A549 (cell line): ENCODE data around the gene BRD3OS. TPM values are rescaled to one million over a fixed set of nuclear protein-coding genes. Genes with fewer than 3 reads are reported as not detected.

Source experiments
- ATAC-seq, 2 experiments: fragments of 200-7000 bp in 1 of 2; fragments of >200 bp in 1 of 2; cut with Nextera tagmentation in 1 of 2; cut with Tn5 transposase in 1 of 2; 3 replicates each; pipeline versions ENCODE4 v1.8.0 to v1.9.1; 2018 to 2020; ENCODE audit warnings: mild to moderate bottlenecking in 1 of 2, moderate library complexity in 1 of 2
- CTCF ChIA-PET: fragments of 300-600 bp; sonication (Branson Sonifier 250); formaldehyde crosslinking; extraction: SDS; loops from one replicate; lab custom pipeline; 2021; ENCODE audit warnings: antibody characterized with exemption, inconsistent platforms; lab: Yijun Ruan, JAX
- POLR2A ChIA-PET: fragments of 350-600 bp; formaldehyde crosslinking; extraction: SDS; loops from one replicate; lab custom pipeline; 2021; ENCODE audit warnings: antibody characterized with exemption, inconsistent platforms; lab: Yijun Ruan, JAX
- DNase-seq, 2 experiments: peaks; one replicate each; pipeline versions ENCODE4 v3.0.0 to v3.0.0-alpha.2; 2011 to 2016; ENCODE audit warnings: low read depth in 1 of 2, low spot score in 1 of 2
- FAIRE-seq: peaks from 2 replicates; lab custom pipeline; 2011; peaks lifted over from hg19 to GRCh38; lab: Jason Lieb, UNC
- H3K27ac ChIP-seq, 2 experiments: fragments of >200 bp; sonication (Bioruptor Twin); formaldehyde crosslinking; 3 replicates each; pipeline ENCODE4 v1.5.1; 2016 to 2017
- H3K4me1 ChIP-seq: fragments of >200 bp; sonication (Bioruptor Twin); formaldehyde crosslinking; 3 replicates; pipeline ENCODE4 v1.6.1; 2016
- H3K4me2 ChIP-seq: fragments of >200 bp; sonication (Bioruptor Twin); formaldehyde crosslinking; 3 replicates; pipeline ENCODE4 v1.6.1; 2016
- H3K4me3 ChIP-seq: fragments of >200 bp; sonication (Bioruptor Twin); formaldehyde crosslinking; 3 replicates; pipeline ENCODE4 v1.5.1; 2016
- H3K9me3 ChIP-seq: fragments of >200 bp; sonication (Bioruptor Twin); formaldehyde crosslinking; 3 replicates; pipeline ENCODE4 v1.6.1; 2016
- BHLHE40 ChIP-seq: IDR thresholded peaks from 2 replicates; pipeline ENCODE4 v1.6.1; 2012; ENCODE audit warnings: low read depth, low read length, inconsistent platforms
- CEBPB ChIP-seq, 2 experiments: fragments of >200 bp in 1 of 2; sonication (Bioruptor Twin) in 1 of 2; formaldehyde crosslinking in 1 of 2; IDR thresholded peaks; 2 replicates each; pipeline ENCODE4 v1.6.1; 2012 to 2016
- EHF ChIP-seq: fragments of 250-450 bp; sonication (Bioruptor Pico); IDR thresholded peaks from 2 replicates; pipeline ENCODE4 v1.5.0; 2020; ENCODE audit warnings: mild to moderate bottlenecking
- FOSB ChIP-seq: fragments of 250-450 bp; sonication (Bioruptor Pico); IDR thresholded peaks from 2 replicates; pipeline ENCODE4 v1.5.0; 2020; ENCODE audit warnings: mild to moderate bottlenecking, moderate library complexity
- GATA3 ChIP-seq: IDR thresholded peaks from 2 replicates; pipeline ENCODE4 v1.6.1; 2012; ENCODE audit warnings: borderline replicate concordance
- HMGXB4 ChIP-seq: fragments of 250-450 bp; sonication (Bioruptor Pico); IDR thresholded peaks from 2 replicates; pipeline ENCODE4 v1.5.0; 2021; ENCODE audit warnings: mild to moderate bottlenecking, moderate library complexity, borderline replicate concordance
- HOXB13 ChIP-seq: fragments of 250-450 bp; sonication (Bioruptor Pico); IDR thresholded peaks from 2 replicates; pipeline ENCODE4 v1.5.0; 2020; ENCODE audit warnings: low read depth, mild to moderate bottlenecking, moderate library complexity
- HOXB5 ChIP-seq: fragments of 250-450 bp; sonication (Bioruptor Pico); IDR thresholded peaks from 2 replicates; pipeline ENCODE4 v1.5.0; 2020; ENCODE audit warnings: mild to moderate bottlenecking, moderate library complexity
- MAX ChIP-seq: IDR thresholded peaks from 2 replicates; pipeline ENCODE4 v1.6.1; 2012
- MAZ ChIP-seq: fragments of 150-350 bp; IDR thresholded peaks from 2 replicates; pipeline ENCODE4 v1.6.1; 2014; ENCODE audit warnings: antibody characterized with exemption, low read depth, low read length, borderline replicate concordance
- ZNF302 ChIP-seq: fragments of 250-450 bp; sonication (Bioruptor Pico); IDR thresholded peaks from 2 replicates; pipeline ENCODE4 v1.9.0; 2021; ENCODE audit warnings: inconsistent platforms, mild to moderate bottlenecking, moderate library complexity
- WGBS: methylation state at CpG from one replicate; pipeline ENCODE4 v1.1.6; 2017; ENCODE audit errors: missing lambda C conversion rate; 5-methylcytosine and 5-hydroxymethylcytosine counted together
- polyA plus RNA-seq, 4 experiments: library from polyadenylated mRNA; depleted of rRNA in 3 of 4; stranded (reverse); fragments of >200 nt; fragmentation: RNase III in 1 of 4; extraction: RNeasy Plus Mini Kit Qiagen cat#74134 plus additional on column Dnase treatment in 1 of 4; gene quantifications; 2 replicates in 3 of 4; 3 replicates in 1 of 4; pipeline ENCODE4 v1.2.3, GENCODE V29; 2011 to 2017
- TF ChIP-seq, protein P1 (sequence below): fragments of 250-450 bp; sonication (Bioruptor Pico); IDR thresholded peaks from 2 replicates; pipeline ENCODE4 v1.5.0; 2020; ENCODE audit warnings: low read depth, mild to moderate bottlenecking, moderate library complexity
- TF ChIP-seq, protein P2 (sequence below): fragments of 200-600 bp; sonication (generic); IDR thresholded peaks from 2 replicates; pipeline ENCODE4 v1.6.1; 2016; ENCODE audit warnings: antibody characterized with exemption, mild to moderate bottlenecking, moderate library complexity
- TF ChIP-seq, protein P3 (sequence below): IDR thresholded peaks from 2 replicates; pipeline ENCODE4 v1.6.1; 2012; ENCODE audit warnings: low read depth, borderline replicate concordance

The BRD3OS gene
- polyA plus RNA-seq, 2 of the 4 experiments (the other 2 are of a cell fraction), result 10.4 to 10.8 TPM

DNA sequence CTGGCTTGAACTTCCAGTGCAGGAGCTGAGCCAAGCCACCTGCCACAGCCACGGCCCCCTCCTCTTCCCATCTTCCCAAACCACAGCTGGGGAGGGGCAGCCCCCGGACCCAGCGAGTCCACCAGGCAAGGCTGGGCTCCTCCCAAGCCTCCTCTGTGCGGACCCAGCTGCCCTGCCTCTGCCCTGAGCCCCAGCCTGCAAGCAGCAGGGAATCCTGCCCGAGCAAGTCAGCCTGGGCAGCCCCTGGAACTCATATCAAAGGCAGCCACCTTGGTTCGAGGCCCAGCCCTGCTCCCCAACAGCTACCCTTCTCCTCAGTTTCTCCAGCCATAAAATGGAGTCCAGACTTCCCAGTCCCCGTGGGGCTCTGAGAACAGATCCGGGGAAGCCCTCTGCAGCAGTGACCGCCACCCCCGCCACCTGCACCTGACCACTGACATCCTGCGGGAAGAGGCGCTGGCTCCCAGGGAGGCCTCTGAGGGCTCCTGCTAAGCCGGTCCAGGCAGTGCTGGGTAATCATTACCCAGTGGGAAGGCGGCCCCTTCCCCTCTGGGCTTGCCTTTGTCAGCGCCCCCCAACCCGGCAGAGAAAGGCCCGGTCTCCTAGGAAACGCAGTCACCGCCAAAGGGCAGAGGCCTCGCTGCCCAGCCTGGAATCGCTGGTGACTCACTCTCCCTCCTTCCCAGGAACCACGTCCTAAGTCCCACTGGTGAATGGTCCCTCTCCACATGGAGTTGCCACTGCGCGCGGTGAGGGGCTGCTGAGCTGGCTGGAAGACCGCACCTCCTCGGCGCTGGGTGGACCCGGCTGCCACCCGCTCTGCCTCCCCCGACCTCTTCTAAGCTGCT, 34.7 kb upstream of the BRD3OS start (continued):
- TF ChIP-seq BHLHE40 (no peak), HMGXB4 (CRISPR knock-in tag) (no peak), MAX (peak; percentile 77; the same call in 1 of the 2 replicates), FOSB (CRISPR knock-in tag) (no peak), HOXB5 (CRISPR knock-in tag) (no peak), HOXB13 (CRISPR knock-in tag) (no peak), GATA3 (no peak), ZNF302 (CRISPR knock-in tag) (no peak)
- TF ChIP-seq, protein P1, sequence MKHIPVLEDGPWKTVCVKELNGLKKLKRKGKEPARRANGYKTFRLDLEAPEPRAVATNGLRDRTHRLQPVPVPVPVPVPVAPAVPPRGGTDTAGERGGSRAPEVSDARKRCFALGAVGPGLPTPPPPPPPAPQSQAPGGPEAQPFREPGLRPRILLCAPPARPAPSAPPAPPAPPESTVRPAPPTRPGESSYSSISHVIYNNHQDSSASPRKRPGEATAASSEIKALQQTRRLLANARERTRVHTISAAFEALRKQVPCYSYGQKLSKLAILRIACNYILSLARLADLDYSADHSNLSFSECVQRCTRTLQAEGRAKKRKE (CRISPR knock-in tag), result no peak
- TF ChIP-seq, protein P2, sequence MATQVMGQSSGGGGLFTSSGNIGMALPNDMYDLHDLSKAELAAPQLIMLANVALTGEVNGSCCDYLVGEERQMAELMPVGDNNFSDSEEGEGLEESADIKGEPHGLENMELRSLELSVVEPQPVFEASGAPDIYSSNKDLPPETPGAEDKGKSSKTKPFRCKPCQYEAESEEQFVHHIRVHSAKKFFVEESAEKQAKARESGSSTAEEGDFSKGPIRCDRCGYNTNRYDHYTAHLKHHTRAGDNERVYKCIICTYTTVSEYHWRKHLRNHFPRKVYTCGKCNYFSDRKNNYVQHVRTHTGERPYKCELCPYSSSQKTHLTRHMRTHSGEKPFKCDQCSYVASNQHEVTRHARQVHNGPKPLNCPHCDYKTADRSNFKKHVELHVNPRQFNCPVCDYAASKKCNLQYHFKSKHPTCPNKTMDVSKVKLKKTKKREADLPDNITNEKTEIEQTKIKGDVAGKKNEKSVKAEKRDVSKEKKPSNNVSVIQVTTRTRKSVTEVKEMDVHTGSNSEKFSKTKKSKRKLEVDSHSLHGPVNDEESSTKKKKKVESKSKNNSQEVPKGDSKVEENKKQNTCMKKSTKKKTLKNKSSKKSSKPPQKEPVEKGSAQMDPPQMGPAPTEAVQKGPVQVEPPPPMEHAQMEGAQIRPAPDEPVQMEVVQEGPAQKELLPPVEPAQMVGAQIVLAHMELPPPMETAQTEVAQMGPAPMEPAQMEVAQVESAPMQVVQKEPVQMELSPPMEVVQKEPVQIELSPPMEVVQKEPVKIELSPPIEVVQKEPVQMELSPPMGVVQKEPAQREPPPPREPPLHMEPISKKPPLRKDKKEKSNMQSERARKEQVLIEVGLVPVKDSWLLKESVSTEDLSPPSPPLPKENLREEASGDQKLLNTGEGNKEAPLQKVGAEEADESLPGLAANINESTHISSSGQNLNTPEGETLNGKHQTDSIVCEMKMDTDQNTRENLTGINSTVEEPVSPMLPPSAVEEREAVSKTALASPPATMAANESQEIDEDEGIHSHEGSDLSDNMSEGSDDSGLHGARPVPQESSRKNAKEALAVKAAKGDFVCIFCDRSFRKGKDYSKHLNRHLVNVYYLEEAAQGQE, result no peak

- Histone ChIP-seq H3K4me2 (peak overlapping the region; percentile 99), H3K27ac (peak overlapping the region; percentile 98 to 99), H3K4me3 (peak overlapping the region; percentile 98)
- FAIRE-seq, result no peak
- no peak for DNase-seq
- TF ChIP-seq MAZ, result no peak
- TF ChIP-seq MAX, result peak; percentile 56; the same call in 1 of the 2 replicates
- TF ChIP-seq HOXB5 (CRISPR knock-in tag), result no peak
- no peak for TF ChIP-seq CEBPB (IDR thresholded peaks at IDR 0.05)
- no peak for TF ChIP-seq EHF (CRISPR knock-in tag)
- TF ChIP-seq, protein P3, sequence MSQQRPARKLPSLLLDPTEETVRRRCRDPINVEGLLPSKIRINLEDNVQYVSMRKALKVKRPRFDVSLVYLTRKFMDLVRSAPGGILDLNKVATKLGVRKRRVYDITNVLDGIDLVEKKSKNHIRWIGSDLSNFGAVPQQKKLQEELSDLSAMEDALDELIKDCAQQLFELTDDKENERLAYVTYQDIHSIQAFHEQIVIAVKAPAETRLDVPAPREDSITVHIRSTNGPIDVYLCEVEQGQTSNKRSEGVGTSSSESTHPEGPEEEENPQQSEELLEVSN, result 0 out of 2 replicates have a peak, but pooled peaks have one; percentile 22
- TF ChIP-seq, all 56 proteins: peak for 2
- ChIA-PET POLR2A (interaction anchor here (0.9 kb wide), 1 partner anchor 117 kb away, joined by 4 read pairs; no protein-coding TSS in a partner anchor), CTCF (interaction anchor here (0.6 to 3.2 kb wide), 5 partner anchors 15 to 265 kb away, joined by 3 to 19 read pairs (median 3); no protein-coding TSS in a partner anchor)
- peak; percentile 2 to 3; a peak in 1 of 6 replicates for ATAC-seq
- WGBS, result 4% methylated on average over 8 of the region's 82 CpGs
- H3K4me1 ChIP-seq, result peaks cover 38% of the 10 kb centered on the region
- H3K9me3 ChIP-seq, result no peaks in the 10 kb centered on the region
These were observed 33.9 kb upstream of the BRD3OS start for GRCh38 chr9:133991214-133991921.
